OCI-LY7 (cell line): ENCODE results near the gene RBL2. TPM values are rescaled to one million over a fixed set of nuclear protein-coding genes. Genes with fewer than 3 reads are reported as not detected.

Source experiments
- BruUV-seq: library from RNA; stranded (reverse); fragments of 400-500 nt; replicated peaks from 2 replicates; lab custom pipeline; 2021; lab: Mats Ljungman, UMichigan
- CTCF ChIA-PET: fragments of 300-600 bp; sonication (Branson Sonifier 250); formaldehyde crosslinking; loops from one replicate; lab custom pipeline; 2022; ENCODE audit warnings: antibody characterized with exemption; ENCODE audit not compliant: unreplicated experiment; lab: Charles Lee
- POLR2A ChIA-PET: fragments of 300-600 bp; sonication (Branson Sonifier 250); formaldehyde crosslinking; loops from one replicate; lab custom pipeline; 2022; ENCODE audit warnings: antibody characterized with exemption; lab: Charles Lee
- DNase-seq: peaks from one replicate; pipeline ENCODE4 v3.0.0-alpha.2; 2015; ENCODE audit warnings: low spot score
- H2AFZ ChIP-seq: fragments of 200-600 bp; sonication (generic), shearing (Covaris generic); 2 replicates; pipeline ENCODE4 v1.6.1; 2014; ENCODE audit warnings: mild to moderate bottlenecking, antibody characterized with exemption, low read length, moderate library complexity
- H3K27ac ChIP-seq: fragments of 200-600 bp; sonication (generic); 2 replicates; pipeline ENCODE4 v1.5.1; 2014; ENCODE audit warnings: mixed run types, low read depth, mild to moderate bottlenecking, moderate library complexity, low read length, inconsistent platforms; ENCODE audit not compliant: poor library complexity, severe bottlenecking
- H3K36me3 ChIP-seq: fragments of 200-600 bp; sonication (generic); 2 replicates; pipeline ENCODE4 v1.6.1; 2014; ENCODE audit warnings: mild to moderate bottlenecking, antibody characterized with exemption, low read length, moderate library complexity, mixed read lengths; ENCODE audit not compliant: insufficient read depth
- H3K4me1 ChIP-seq: fragments of 200-600 bp; sonication (generic); 2 replicates; pipeline ENCODE4 v1.5.1; 2014; ENCODE audit warnings: mild to moderate bottlenecking, low read length; ENCODE audit not compliant: insufficient read depth, poor library complexity, severe bottlenecking
- H3K4me2 ChIP-seq: fragments of 200-600 bp; sonication (generic); 2 replicates; pipeline ENCODE4 v1.6.1; 2014; ENCODE audit warnings: mild to moderate bottlenecking, low read length
- H3K4me3 ChIP-seq: fragments of 200-600 bp; sonication (generic); 2 replicates; pipeline ENCODE4 v1.5.1; 2014; ENCODE audit warnings: mild to moderate bottlenecking, low read depth, low read length; ENCODE audit not compliant: poor library complexity, severe bottlenecking
- H3K79me2 ChIP-seq: fragments of 200-600 bp; sonication (generic); 2 replicates; pipeline ENCODE4 v1.6.1; 2016; ENCODE audit warnings: low read depth, mild to moderate bottlenecking, low read length, moderate library complexity, mixed read lengths; ENCODE audit not compliant: insufficient read depth
- H3K9me2 ChIP-seq: fragments of 200-600 bp; sonication (generic); 2 replicates; pipeline ENCODE4 v1.6.1; 2016; ENCODE audit warnings: mild to moderate bottlenecking, low read length, mixed read lengths; ENCODE audit not compliant: insufficient read depth
- H3K9me3 ChIP-seq: fragments of 200-600 bp; sonication (generic); 2 replicates; pipeline ENCODE4 v1.6.1; 2014; ENCODE audit warnings: mild to moderate bottlenecking, mixed run types, low read length, mixed read lengths
- H4K20me1 ChIP-seq: fragments of 200-600 bp; sonication (generic); 2 replicates; pipeline ENCODE4 v1.6.1; 2014; ENCODE audit warnings: mild to moderate bottlenecking, antibody characterized with exemption, low read length, moderate library complexity, mixed read lengths; ENCODE audit not compliant: insufficient read depth
- EZH2phosphoT487 ChIP-seq: fragments of 200-600 bp; sonication (generic); IDR thresholded peaks from 2 replicates; pipeline ENCODE4 v1.6.1; 2018; ENCODE audit warnings: low read depth, borderline replicate concordance, mild to moderate bottlenecking, mixed run types, antibody characterized with exemption, low read length, moderate library complexity, mixed read lengths
- intact Hi-C: fragments of 100-400 bp; cut with micrococcal nuclease; formaldehyde crosslinking; loops from one replicate; pipeline ENCODE4 v1.10.0; 2022; ENCODE audit not compliant: unreplicated experiment
- total RNA-seq, 2 experiments: library from RNA; depleted of rRNA in 1 of 2; stranded (reverse); fragments of >200 nt in 1 of 2; shearing (Covaris generic) in 1 of 2; gene quantifications; 2 replicates each; pipeline ENCODE4 v1.2.3, GENCODE V29; 2014 to 2022
- TF ChIP-seq, protein P1 (sequence below): fragments of 200-600 bp; sonication (generic); conservative IDR thresholded peaks from 2 replicates; pipeline ENCODE4 v1.5.1; 2014; ENCODE audit warnings: mild to moderate bottlenecking, antibody characterized with exemption, low read length, moderate library complexity, mixed read lengths

Gene RBL2
- total RNA-seq, 2 experiments from 2014 or later: 51.1 to 69.0 TPM

- ChIA-PET POLR2A (no interaction called here), CTCF (no interaction called here)
- H3K27ac ChIP-seq: no peak overlapping the region
- no peak for DNase-seq
- intact Hi-C loops: loop anchor here (10.0 kb wide), 1 partner anchor 161 kb away; no protein-coding TSS in a partner anchor
- no peak overlapping the region for H3K4me3 ChIP-seq
- H3K79me2 ChIP-seq: no peaks in the 10 kb centered on the region
- TF ChIP-seq, protein P1, sequence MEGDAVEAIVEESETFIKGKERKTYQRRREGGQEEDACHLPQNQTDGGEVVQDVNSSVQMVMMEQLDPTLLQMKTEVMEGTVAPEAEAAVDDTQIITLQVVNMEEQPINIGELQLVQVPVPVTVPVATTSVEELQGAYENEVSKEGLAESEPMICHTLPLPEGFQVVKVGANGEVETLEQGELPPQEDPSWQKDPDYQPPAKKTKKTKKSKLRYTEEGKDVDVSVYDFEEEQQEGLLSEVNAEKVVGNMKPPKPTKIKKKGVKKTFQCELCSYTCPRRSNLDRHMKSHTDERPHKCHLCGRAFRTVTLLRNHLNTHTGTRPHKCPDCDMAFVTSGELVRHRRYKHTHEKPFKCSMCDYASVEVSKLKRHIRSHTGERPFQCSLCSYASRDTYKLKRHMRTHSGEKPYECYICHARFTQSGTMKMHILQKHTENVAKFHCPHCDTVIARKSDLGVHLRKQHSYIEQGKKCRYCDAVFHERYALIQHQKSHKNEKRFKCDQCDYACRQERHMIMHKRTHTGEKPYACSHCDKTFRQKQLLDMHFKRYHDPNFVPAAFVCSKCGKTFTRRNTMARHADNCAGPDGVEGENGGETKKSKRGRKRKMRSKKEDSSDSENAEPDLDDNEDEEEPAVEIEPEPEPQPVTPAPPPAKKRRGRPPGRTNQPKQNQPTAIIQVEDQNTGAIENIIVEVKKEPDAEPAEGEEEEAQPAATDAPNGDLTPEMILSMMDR: no peak
- TF ChIP-seq EZH2phosphoT487: no peak
- no peak overlapping the region for H2AFZ ChIP-seq
- no peaks in the 10 kb centered on the region for H3K9me2 ChIP-seq
- BruUV-seq: no TSS peak
- H4K20me1 ChIP-seq: no peaks in the 10 kb centered on the region
- peaks cover 17% of the 10 kb centered on the region for H3K4me1 ChIP-seq
- H3K9me3 ChIP-seq: no peaks in the 10 kb centered on the region
- no peaks in the 10 kb centered on the region for H3K36me3 ChIP-seq
- H3K4me2 ChIP-seq: no peak overlapping the region
Observed at GRCh38 chr16:53515811-53516210, 81.5 kb downstream of the RBL2 start.

- H3K4me3 ChIP-seq: no peak overlapping the region
- CTCF ChIA-PET: no interaction called here
- no peaks in the 10 kb centered on the region for H3K9me2 ChIP-seq
- H3K9me3 ChIP-seq: no peaks in the 10 kb centered on the region
- no TSS peak for BruUV-seq
- H3K4me1 ChIP-seq: peaks cover 17% of the 10 kb centered on the region
- DNase-seq: no peak
- H4K20me1 ChIP-seq: no peaks in the 10 kb centered on the region
- H3K79me2 ChIP-seq: no peaks in the 10 kb centered on the region
- H3K27ac ChIP-seq: no peak overlapping the region
- H3K36me3 ChIP-seq: no peaks in the 10 kb centered on the region
- H2AFZ ChIP-seq: no peak overlapping the region
- H3K4me2 ChIP-seq: no peak overlapping the region; the same call in 1 of the 2 replicates
- POLR2A ChIA-PET: interaction anchor here (0.5 kb wide), 1 partner anchor 457 kb away, joined by 3 read pairs; no protein-coding TSS in a partner anchor
- TF ChIP-seq, protein P1: no peak
- TF ChIP-seq EZH2phosphoT487: no peak
- intact Hi-C loops: loop anchor here (10.0 kb wide), 1 partner anchor 163 kb away; no protein-coding TSS in a partner anchor
Observed at GRCh38 chr16:53517851-53518250, 83.6 kb downstream of the RBL2 start.
